Brain microvascular endothelial cell (primary cell): Measurements from ENCODE around the gene WDR82.

Experiments used
- DNase-seq: peaks from one replicate; pipeline ENCODE4 v3.0.0-alpha.2; 2020
- H3K27ac ChIP-seq: fragments of 250-450 bp; sonication (Bioruptor Pico); 2 replicates; pipeline ENCODE4 v1.5.1; 2020; ENCODE audit warnings: mild to moderate bottlenecking, moderate library complexity
- H3K27me3 ChIP-seq: fragments of 250-450 bp; sonication (Bioruptor Pico); replicated peaks from 2 replicates; pipeline ENCODE4 v1.5.1; 2020; ENCODE audit warnings: mild to moderate bottlenecking
- H3K36me3 ChIP-seq: fragments of 250-450 bp; sonication (Bioruptor Pico); replicated peaks from 2 replicates; pipeline ENCODE4 v1.5.1; 2020; ENCODE audit warnings: mild to moderate bottlenecking
- H3K4me3 ChIP-seq: 2 replicates; pipeline ENCODE4 v1.5.1; 2011; ENCODE audit warnings: low read depth, mild to moderate bottlenecking, control low read depth, low read length, moderate library complexity
- CTCF ChIP-seq: IDR thresholded peaks from 2 replicates; pipeline ENCODE4 v1.5.1; 2011; ENCODE audit warnings: low read depth, mild to moderate bottlenecking, moderate library complexity, low read length, control low read depth, inconsistent platforms; ENCODE audit errors: missing control alignments
- in situ Hi-C: cut with HindIII; loops from 2 replicates; pipeline ENCODE4 v1.10.0; 2017; ENCODE audit warnings: low sequenced_read_pairs, low pct_ligation_motif_present

Gene WDR82

GRCh38 chr3:52270252-52270754, 8.1 kb downstream of the WDR82 start:
- in situ Hi-C loops: no loop called here
- no peaks in the 10 kb centered on the region for H3K27me3 ChIP-seq
- TF ChIP-seq CTCF: no peak
- no peak for DNase-seq
- H3K27ac ChIP-seq: no peak overlapping the region
- peaks cover 49% of the 10 kb centered on the region for H3K36me3 ChIP-seq
- no peak overlapping the region for H3K4me3 ChIP-seq

GRCh38 chr3:52269776-52270175, 8.7 kb downstream of the WDR82 start:
- Histone ChIP-seq H3K36me3 (peaks cover 52% of the 10 kb centered on the region), H3K4me3 (no peak overlapping the region), H3K27ac (no peak overlapping the region), H3K27me3 (no peaks in the 10 kb centered on the region)
- in situ Hi-C loops: no loop called here
- no peak for DNase-seq
- no peak for TF ChIP-seq CTCF

- H3K36me3 ChIP-seq: peaks cover 69% of the 10 kb centered on the region
Measured at GRCh38 chr3:52268036-52268435, 10.4 kb downstream of the WDR82 start.

GRCh38 chr3:52265387-52265786, 13.1 kb downstream of the WDR82 start:
- Histone ChIP-seq H3K27ac (no peak overlapping the region), H3K36me3 (peaks cover 85% of the 10 kb centered on the region), H3K4me3 (no peak overlapping the region), H3K27me3 (no peaks in the 10 kb centered on the region)
- in situ Hi-C loops: no loop called here
- no peak for DNase-seq
- TF ChIP-seq CTCF: no peak

More at GRCh38 chr3:52268036-52268435, 10.4 kb downstream of the WDR82 start:
- Histone ChIP-seq H3K4me3 (no peak overlapping the region), H3K27me3 (no peaks in the 10 kb centered on the region), H3K27ac (no peak overlapping the region)
- no peak for DNase-seq
- TF ChIP-seq CTCF: no peak
- in situ Hi-C loops: no loop called here

GRCh38 chr3:52262447-52262846, 16.0 kb downstream of the WDR82 start:
- H3K4me3 ChIP-seq: no peak overlapping the region
- peaks cover 90% of the 10 kb centered on the region for H3K36me3 ChIP-seq
- in situ Hi-C loops: no loop called here
- no peak overlapping the region for H3K27ac ChIP-seq
- H3K27me3 ChIP-seq: no peaks in the 10 kb centered on the region
- DNase-seq: no peak
- no peak for TF ChIP-seq CTCF

- Histone ChIP-seq H3K36me3 (peaks cover 96% of the 10 kb centered on the region), H3K27ac (no peak overlapping the region), H3K4me3 (no peak overlapping the region), H3K27me3 (no peaks in the 10 kb centered on the region)
- in situ Hi-C loops: no loop called here
- TF ChIP-seq CTCF: no peak
- no peak for DNase-seq
Measured at GRCh38 chr3:52259448-52259847, 19.0 kb downstream of the WDR82 start.
